ENCODE data around the gene RAB6A.

RAB6A gene

DNA sequence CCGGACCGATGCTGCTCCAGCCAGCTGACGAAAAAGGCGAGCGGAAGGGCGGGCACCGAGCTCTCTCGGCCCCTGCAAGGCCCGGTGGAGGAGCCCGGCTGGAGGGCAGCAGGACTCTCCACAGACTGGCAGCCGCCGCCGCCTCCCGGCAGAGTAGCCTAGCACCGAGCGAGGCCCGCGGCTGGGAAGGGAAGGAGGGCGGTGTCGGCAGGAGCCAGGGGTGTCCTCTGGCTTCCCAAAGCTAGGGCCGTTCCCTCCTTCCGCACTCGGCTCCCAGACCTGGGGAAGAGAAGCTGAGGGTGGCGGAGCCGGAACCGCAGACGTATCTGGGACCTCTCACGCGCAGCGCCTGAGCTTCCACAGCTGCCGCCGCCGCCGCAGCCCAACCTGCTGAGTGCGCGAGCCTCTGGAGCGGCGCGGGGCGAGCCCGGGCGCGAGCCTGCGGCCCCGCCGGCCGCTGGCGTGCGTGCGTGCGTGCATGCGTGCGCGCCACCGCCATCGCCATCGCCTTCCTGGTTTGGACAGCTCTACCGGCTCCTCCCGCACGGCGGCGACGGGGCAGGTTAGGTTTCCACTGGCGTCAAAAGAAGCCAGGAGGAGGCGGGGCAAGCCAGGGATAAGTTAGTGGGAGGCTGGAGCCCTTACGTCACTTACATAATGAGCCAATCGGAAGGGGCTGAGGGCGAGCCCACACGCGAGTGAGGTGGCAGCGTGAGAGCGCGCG lies at the start of gene RAB6A:
Gene RAB6A (minus strand): TSS at position 396 of the 724 bp plus-strand sequence. CDS start 439 bp downstream, outside the sequence.
- peak within 1 kb of the TSS; percentile 94 to 98 for H3K27ac ChIP-seq
- peak; percentile 100 for DNase-seq (ENCODE audit: low spot score)
- peak within 1 kb of the TSS; percentile 88 for H3K4me3 ChIP-seq
- TF ChIP-seq, protein P1, sequence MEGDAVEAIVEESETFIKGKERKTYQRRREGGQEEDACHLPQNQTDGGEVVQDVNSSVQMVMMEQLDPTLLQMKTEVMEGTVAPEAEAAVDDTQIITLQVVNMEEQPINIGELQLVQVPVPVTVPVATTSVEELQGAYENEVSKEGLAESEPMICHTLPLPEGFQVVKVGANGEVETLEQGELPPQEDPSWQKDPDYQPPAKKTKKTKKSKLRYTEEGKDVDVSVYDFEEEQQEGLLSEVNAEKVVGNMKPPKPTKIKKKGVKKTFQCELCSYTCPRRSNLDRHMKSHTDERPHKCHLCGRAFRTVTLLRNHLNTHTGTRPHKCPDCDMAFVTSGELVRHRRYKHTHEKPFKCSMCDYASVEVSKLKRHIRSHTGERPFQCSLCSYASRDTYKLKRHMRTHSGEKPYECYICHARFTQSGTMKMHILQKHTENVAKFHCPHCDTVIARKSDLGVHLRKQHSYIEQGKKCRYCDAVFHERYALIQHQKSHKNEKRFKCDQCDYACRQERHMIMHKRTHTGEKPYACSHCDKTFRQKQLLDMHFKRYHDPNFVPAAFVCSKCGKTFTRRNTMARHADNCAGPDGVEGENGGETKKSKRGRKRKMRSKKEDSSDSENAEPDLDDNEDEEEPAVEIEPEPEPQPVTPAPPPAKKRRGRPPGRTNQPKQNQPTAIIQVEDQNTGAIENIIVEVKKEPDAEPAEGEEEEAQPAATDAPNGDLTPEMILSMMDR (IDR thresholded peaks at IDR 0.05), result no peak

DNA sequence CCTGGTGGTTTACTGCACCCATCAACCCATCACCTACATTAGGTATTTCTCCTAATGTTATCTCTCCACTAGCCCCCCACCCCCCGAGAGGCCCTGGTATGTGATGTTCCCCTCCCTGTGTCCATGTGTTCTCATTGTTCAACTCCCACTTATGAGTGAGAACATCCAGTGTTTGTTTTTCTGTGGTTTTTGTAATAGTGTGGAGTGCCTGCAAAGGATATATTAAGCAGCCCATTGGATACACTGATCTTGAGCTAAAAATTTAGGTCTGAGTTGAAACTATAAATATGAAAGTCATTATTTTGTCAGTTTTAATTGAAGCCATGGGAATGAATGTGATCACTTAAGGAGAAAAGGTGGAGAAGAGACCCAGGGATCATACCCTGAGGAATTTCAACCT lies 49.8 kb upstream of the RAB6A start:
- Histone ChIP-seq H3K4me3 (no peak overlapping the region), H3K27ac (no peak overlapping the region)
- DNase-seq (ENCODE audit: low spot score), result no peak
- TF ChIP-seq, protein P1 (IDR thresholded peaks at IDR 0.05), result no peak

DNA sequence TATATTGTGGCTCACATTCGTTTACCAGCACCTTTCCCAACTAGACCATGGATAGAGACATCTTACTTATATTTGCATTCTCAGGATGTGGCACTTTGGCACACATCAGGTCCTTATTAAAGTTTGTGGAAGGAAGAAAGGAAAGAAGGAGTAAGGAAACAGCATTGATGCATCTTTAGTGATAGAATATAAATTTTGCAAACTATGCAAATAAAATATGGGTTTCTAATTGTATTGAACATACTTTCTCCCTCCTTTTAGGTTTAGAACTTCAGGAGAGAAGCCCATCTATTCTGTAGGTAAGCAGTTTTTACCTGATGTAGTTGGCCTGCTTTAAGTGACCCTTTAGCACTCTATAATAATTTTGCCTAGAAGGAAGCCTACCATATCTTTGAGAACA lies 47.2 kb upstream of the RAB6A start:
- no peak for DNase-seq (ENCODE audit: low spot score)
- Histone ChIP-seq H3K4me3 (no peak overlapping the region), H3K27ac (no peak overlapping the region)
- TF ChIP-seq, protein P1 (IDR thresholded peaks at IDR 0.05), result no peak

DNA sequence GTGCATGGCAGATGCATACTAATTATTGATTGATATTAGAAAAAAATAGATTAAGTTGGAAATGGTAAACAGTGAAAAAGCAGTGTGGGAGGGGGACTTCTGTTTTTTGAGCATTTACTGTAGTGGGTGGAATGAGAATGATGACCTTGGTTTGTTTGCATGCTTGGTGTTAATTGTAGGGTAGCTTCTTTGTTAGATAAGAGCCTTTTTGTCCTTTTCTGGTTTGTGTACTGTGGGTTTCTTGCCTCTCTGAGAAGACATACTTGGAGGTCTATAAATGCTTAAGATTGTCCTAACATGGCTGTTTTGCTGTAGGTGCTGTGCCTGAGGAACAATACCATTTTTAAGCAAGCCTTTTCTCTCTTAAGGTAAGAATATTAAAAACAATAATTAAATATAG lies 43.8 kb upstream of the RAB6A start:
- H3K27ac ChIP-seq, result no peak overlapping the region
- H3K4me3 ChIP-seq, result no peak overlapping the region
- no peak for DNase-seq (ENCODE audit: low spot score)
- TF ChIP-seq, protein P1 (IDR thresholded peaks at IDR 0.05), result no peak

DNA sequence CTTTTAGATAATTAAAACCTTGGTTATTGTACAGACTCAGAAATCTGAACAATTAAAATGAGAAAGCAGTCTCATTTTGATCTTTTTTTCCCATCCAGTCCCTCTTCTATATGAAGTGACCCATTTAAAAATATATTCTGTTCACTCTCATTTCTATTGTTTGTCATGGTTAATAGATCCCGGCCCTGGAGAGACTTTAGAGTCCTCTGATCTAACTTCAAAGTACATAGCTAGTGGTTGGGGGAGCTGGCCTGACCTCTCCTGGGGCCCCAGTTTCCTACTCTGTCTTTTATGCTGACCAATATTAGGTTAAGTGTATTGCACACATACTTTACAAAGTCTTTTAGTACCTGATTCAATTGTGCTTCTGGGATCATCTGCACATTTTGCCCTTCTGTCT lies 40.3 kb upstream of the RAB6A start:
- no peak overlapping the region for H3K4me3 ChIP-seq
- no peak for DNase-seq (ENCODE audit: low spot score)
- peak overlapping the region in 1 of 2 donors; percentile 16 for H3K27ac ChIP-seq
- TF ChIP-seq, protein P1 (IDR thresholded peaks at IDR 0.05), result no peak

DNA sequence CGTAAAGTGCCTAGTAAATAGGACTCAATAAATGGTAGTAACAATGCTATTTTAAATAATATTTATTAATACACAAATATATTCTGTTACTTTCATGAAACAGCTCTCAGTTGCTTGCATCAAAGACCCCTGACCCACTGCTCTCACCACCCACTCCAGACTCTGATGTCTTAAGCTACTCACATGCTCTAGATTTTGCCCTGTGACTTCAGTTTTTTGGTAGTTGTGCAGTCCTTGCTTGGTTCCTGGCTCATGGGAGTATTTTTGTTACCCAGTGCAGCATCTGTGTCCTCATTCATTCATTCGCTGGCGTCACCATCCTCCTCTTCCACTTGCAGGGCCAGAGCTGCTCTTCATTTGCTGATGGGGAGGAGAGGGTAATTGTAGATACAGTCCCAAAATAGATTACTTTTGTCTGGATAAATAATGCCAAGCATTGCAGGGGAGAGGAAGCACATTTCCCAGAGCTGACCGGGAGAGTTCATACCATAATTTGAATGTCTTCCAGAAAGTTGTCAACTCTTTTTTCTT lies 39.5 kb upstream of the RAB6A start:
- H3K27ac ChIP-seq, result peak overlapping the region in 1 of 2 donors; percentile 10
- DNase-seq (ENCODE audit: low spot score), result no peak
- TF ChIP-seq, protein P1 (IDR thresholded peaks at IDR 0.05), result no peak
- peak overlapping the region; percentile 36 for H3K4me3 ChIP-seq

DNA sequence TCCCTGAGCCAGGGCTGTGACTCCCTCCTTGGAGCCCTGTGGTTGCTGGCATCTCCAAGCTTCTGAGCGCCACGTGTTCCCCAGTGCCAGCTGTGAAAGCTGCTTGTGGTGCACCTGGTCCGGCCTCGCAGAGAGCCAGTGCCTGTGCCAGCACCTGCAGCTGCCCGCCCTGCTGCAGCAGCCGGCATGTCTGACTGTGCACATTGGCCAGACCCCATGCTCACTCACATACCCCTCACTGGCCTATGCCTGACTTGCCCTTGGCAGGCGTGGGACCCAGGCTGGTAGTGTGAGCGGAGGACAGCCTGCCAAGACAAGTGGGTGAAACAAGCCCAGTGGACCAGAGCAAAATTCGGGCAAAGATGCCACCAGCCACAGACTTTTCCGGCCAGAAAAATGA lies 36.6 kb upstream of the RAB6A start:
- TF ChIP-seq, protein P1 (IDR thresholded peaks at IDR 0.05), result no peak
- H3K27ac ChIP-seq, result no peak overlapping the region
- DNase-seq (ENCODE audit: low spot score), result no peak

More for the DNA sequence above, 36.6 kb upstream of the RAB6A start:
- H3K4me3 ChIP-seq, result no peak overlapping the region
